ENCODE data around the gene TMEM163. TPM values are rescaled to one million over a fixed set of nuclear protein-coding genes. Genes with fewer than 3 reads are reported as not detected.

Gene TMEM163
- total RNA-seq, 1 experiment from 2014 or later: 4.1 TPM

GRCh38 chr2:134611316-134611715 lies 107.5 kb downstream of the TMEM163 start:
- H3K27ac Mint-ChIP-seq (ENCODE audit: unreplicated experiment): no peak overlapping the region
- Histone ChIP-seq H3K9me3 (0 out of 2 replicates have a peak, but pooled peaks cover 3% of the 10 kb centered on the region), H3K27me3 (replicated peaks; ENCODE audit: control insufficient read depth, insufficient read depth, low read length) (no peaks in the 10 kb centered on the region), H3K4me3 (ENCODE audit: low read depth, low read length) (no peak overlapping the region), H3K4me1 (no peaks in the 10 kb centered on the region), H3K36me3 (ENCODE audit: control insufficient read depth, insufficient read depth, low read length) (no peaks in the 10 kb centered on the region)
- TF ChIP-seq CTCF (IDR thresholded peaks at IDR 0.05; ENCODE audit: insufficient read depth in 1 of 2, low read depth in 1 of 2, low read length in 1 of 2, severe bottlenecking in 1 of 2, unreplicated experiment in 1 of 2): no peak
- CTCF ChIA-PET: no interaction called here
- peaks cover 18% of the 10 kb centered on the region for H3K9me3 Mint-ChIP-seq (ENCODE audit: unreplicated experiment)
- POLR2A ChIA-PET: no interaction called here
- BruUV-seq (replicated peaks): no TSS peak
- H3K27me3 Mint-ChIP-seq (ENCODE audit: insufficient read depth, unreplicated experiment): no peaks in the 10 kb centered on the region
- no peaks in the 10 kb centered on the region for H3K36me3 Mint-ChIP-seq (ENCODE audit: insufficient read depth, unreplicated experiment)
- no peak for DNase-seq
- intact Hi-C loops (cut with micrococcal nuclease; ENCODE audit: unreplicated experiment): no loop called here
- H3K4me1 Mint-ChIP-seq (ENCODE audit: low read depth, unreplicated experiment): no peaks in the 10 kb centered on the region
- H3K4me3 Mint-ChIP-seq (ENCODE audit: unreplicated experiment): no peak overlapping the region

GRCh38 chr2:134610871-134611270 lies 107.9 kb downstream of the TMEM163 start:
- Histone ChIP-seq H3K9me3 (0 out of 2 replicates have a peak, but pooled peaks cover 3% of the 10 kb centered on the region), H3K4me3 (ENCODE audit: low read depth, low read length) (no peak overlapping the region), H3K27me3 (replicated peaks; ENCODE audit: control insufficient read depth, insufficient read depth, low read length) (no peaks in the 10 kb centered on the region), H3K36me3 (ENCODE audit: control insufficient read depth, insufficient read depth, low read length) (no peaks in the 10 kb centered on the region), H3K4me1 (no peaks in the 10 kb centered on the region)
- Mint-ChIP-seq H3K4me3 (ENCODE audit: unreplicated experiment) (no peak overlapping the region), H3K27ac (ENCODE audit: unreplicated experiment) (no peak overlapping the region), H3K36me3 (ENCODE audit: insufficient read depth, unreplicated experiment) (no peaks in the 10 kb centered on the region), H3K9me3 (ENCODE audit: unreplicated experiment) (peaks cover 18% of the 10 kb centered on the region), H3K4me1 (ENCODE audit: low read depth, unreplicated experiment) (no peaks in the 10 kb centered on the region), H3K27me3 (ENCODE audit: insufficient read depth, unreplicated experiment) (no peaks in the 10 kb centered on the region)
- no peak for TF ChIP-seq CTCF (IDR thresholded peaks at IDR 0.05; ENCODE audit: insufficient read depth in 1 of 2, low read depth in 1 of 2, low read length in 1 of 2, severe bottlenecking in 1 of 2, unreplicated experiment in 1 of 2)
- intact Hi-C loops (cut with micrococcal nuclease; ENCODE audit: unreplicated experiment): no loop called here
- POLR2A ChIA-PET: no interaction called here
- no peak for DNase-seq
- CTCF ChIA-PET: no interaction called here
- BruUV-seq (replicated peaks): no TSS peak

GRCh38 chr2:134609924-134610513 lies 108.8 kb downstream of the TMEM163 start:
- ChIA-PET CTCF (no interaction called here), POLR2A (no interaction called here)

More at GRCh38 chr2:134609924-134610513, 108.8 kb downstream of the TMEM163 start:
- H3K27me3 ChIP-seq (replicated peaks; ENCODE audit: control insufficient read depth, insufficient read depth, low read length): no peaks in the 10 kb centered on the region
- intact Hi-C loops (cut with micrococcal nuclease; ENCODE audit: unreplicated experiment): no loop called here
- Mint-ChIP-seq H3K4me1 (ENCODE audit: low read depth, unreplicated experiment) (no peaks in the 10 kb centered on the region), H3K9me3 (ENCODE audit: unreplicated experiment) (peaks cover 18% of the 10 kb centered on the region), H3K27me3 (ENCODE audit: insufficient read depth, unreplicated experiment) (no peaks in the 10 kb centered on the region), H3K36me3 (ENCODE audit: insufficient read depth, unreplicated experiment) (no peaks in the 10 kb centered on the region), H3K4me3 (ENCODE audit: unreplicated experiment) (no peak overlapping the region), H3K27ac (ENCODE audit: unreplicated experiment) (no peak overlapping the region)
- 0 out of 2 replicates have a peak, but pooled peaks cover 3% of the 10 kb centered on the region for H3K9me3 ChIP-seq
- no peaks in the 10 kb centered on the region for H3K36me3 ChIP-seq (ENCODE audit: control insufficient read depth, insufficient read depth, low read length)
- H3K4me1 ChIP-seq: no peaks in the 10 kb centered on the region
- no peak for TF ChIP-seq CTCF (IDR thresholded peaks at IDR 0.05; ENCODE audit: insufficient read depth in 1 of 2, low read depth in 1 of 2, low read length in 1 of 2, severe bottlenecking in 1 of 2, unreplicated experiment in 1 of 2)
- no peak overlapping the region for H3K4me3 ChIP-seq (ENCODE audit: low read depth, low read length)
- no peak for DNase-seq
- BruUV-seq (replicated peaks): no TSS peak

Data from Caco-2 (cell line).